H1 (cell line): ENCODE data around the gene MGRN1. TPM values are rescaled to one million over a fixed set of nuclear protein-coding genes. Genes with fewer than 3 reads are reported as not detected.

Experiments
- GTF2F1 ChIP-seq: IDR thresholded peaks from 2 replicates; pipeline ENCODE4 v1.6.1; 2012; ENCODE audit warnings: low read depth, low read length, improper control_type of control experiment, borderline replicate concordance
- SIX5 ChIP-seq: IDR thresholded peaks from 2 replicates; pipeline ENCODE4 v1.6.1; 2011; ENCODE audit warnings: mild to moderate bottlenecking, low read depth, low read length
- TAF7 ChIP-seq: optimal IDR thresholded peaks from 2 replicates; pipeline ENCODE3; 2011; ENCODE audit warnings: low read depth, mild to moderate bottlenecking, inconsistent platforms, low read length, moderate library complexity, borderline replicate concordance
- ZNF274 ChIP-seq: IDR thresholded peaks from 2 replicates; pipeline ENCODE4 v1.7.0; 2012; ENCODE audit warnings: low read length, borderline replicate concordance; ENCODE audit errors: extremely low read depth
- polyA plus RNA-seq, 7 experiments: library from polyadenylated mRNA; depleted of rRNA in 3 of 7; stranded (reverse) in 5 of 7; unstranded in 2 of 7; fragments of >200 nt in 5 of 7; fragments of 200-250 nt in 2 of 7; gene quantifications; 1 replicate in 5 of 7; 2 replicates in 1 of 7; 4 replicates in 1 of 7; pipeline versions ENCODE4 v1.2.1 to v1.2.3, GENCODE V29; 2011 to 2013; ENCODE audit warnings: missing spikeins in 2 of 7, mixed read lengths in 2 of 7
- total RNA-seq: library from RNA; stranded (reverse); fragmentation: NEBNext Ultra II Directional; extraction: Animal tissue kit (Norgen Biotek cat#: 25700); gene quantifications from 2 replicates; pipeline ENCODE4 v1.2.1, GENCODE V29; 2021
- TF ChIP-seq, protein P1 (sequence below): fragments of 300-600 bp; sonication (generic); IDR thresholded peaks from 2 replicates; pipeline ENCODE4 v1.7.1; 2012; ENCODE audit warnings: low read length, moderate library complexity, mild to moderate bottlenecking, inconsistent platforms; ENCODE audit not compliant: insufficient replicate concordance
- TF ChIP-seq, protein P2 (sequence below): IDR thresholded peaks from 2 replicates; pipeline ENCODE4 v1.6.1; 2011; ENCODE audit warnings: low read length, improper control_type of control experiment

Gene MGRN1
- total and polyA plus RNA-seq, 2 of the 8 experiments (the other 6 are each of a cell fraction or from before 2014, with no cell fraction given): 15.0 to 82.3 TPM

- TF ChIP-seq, protein P1, sequence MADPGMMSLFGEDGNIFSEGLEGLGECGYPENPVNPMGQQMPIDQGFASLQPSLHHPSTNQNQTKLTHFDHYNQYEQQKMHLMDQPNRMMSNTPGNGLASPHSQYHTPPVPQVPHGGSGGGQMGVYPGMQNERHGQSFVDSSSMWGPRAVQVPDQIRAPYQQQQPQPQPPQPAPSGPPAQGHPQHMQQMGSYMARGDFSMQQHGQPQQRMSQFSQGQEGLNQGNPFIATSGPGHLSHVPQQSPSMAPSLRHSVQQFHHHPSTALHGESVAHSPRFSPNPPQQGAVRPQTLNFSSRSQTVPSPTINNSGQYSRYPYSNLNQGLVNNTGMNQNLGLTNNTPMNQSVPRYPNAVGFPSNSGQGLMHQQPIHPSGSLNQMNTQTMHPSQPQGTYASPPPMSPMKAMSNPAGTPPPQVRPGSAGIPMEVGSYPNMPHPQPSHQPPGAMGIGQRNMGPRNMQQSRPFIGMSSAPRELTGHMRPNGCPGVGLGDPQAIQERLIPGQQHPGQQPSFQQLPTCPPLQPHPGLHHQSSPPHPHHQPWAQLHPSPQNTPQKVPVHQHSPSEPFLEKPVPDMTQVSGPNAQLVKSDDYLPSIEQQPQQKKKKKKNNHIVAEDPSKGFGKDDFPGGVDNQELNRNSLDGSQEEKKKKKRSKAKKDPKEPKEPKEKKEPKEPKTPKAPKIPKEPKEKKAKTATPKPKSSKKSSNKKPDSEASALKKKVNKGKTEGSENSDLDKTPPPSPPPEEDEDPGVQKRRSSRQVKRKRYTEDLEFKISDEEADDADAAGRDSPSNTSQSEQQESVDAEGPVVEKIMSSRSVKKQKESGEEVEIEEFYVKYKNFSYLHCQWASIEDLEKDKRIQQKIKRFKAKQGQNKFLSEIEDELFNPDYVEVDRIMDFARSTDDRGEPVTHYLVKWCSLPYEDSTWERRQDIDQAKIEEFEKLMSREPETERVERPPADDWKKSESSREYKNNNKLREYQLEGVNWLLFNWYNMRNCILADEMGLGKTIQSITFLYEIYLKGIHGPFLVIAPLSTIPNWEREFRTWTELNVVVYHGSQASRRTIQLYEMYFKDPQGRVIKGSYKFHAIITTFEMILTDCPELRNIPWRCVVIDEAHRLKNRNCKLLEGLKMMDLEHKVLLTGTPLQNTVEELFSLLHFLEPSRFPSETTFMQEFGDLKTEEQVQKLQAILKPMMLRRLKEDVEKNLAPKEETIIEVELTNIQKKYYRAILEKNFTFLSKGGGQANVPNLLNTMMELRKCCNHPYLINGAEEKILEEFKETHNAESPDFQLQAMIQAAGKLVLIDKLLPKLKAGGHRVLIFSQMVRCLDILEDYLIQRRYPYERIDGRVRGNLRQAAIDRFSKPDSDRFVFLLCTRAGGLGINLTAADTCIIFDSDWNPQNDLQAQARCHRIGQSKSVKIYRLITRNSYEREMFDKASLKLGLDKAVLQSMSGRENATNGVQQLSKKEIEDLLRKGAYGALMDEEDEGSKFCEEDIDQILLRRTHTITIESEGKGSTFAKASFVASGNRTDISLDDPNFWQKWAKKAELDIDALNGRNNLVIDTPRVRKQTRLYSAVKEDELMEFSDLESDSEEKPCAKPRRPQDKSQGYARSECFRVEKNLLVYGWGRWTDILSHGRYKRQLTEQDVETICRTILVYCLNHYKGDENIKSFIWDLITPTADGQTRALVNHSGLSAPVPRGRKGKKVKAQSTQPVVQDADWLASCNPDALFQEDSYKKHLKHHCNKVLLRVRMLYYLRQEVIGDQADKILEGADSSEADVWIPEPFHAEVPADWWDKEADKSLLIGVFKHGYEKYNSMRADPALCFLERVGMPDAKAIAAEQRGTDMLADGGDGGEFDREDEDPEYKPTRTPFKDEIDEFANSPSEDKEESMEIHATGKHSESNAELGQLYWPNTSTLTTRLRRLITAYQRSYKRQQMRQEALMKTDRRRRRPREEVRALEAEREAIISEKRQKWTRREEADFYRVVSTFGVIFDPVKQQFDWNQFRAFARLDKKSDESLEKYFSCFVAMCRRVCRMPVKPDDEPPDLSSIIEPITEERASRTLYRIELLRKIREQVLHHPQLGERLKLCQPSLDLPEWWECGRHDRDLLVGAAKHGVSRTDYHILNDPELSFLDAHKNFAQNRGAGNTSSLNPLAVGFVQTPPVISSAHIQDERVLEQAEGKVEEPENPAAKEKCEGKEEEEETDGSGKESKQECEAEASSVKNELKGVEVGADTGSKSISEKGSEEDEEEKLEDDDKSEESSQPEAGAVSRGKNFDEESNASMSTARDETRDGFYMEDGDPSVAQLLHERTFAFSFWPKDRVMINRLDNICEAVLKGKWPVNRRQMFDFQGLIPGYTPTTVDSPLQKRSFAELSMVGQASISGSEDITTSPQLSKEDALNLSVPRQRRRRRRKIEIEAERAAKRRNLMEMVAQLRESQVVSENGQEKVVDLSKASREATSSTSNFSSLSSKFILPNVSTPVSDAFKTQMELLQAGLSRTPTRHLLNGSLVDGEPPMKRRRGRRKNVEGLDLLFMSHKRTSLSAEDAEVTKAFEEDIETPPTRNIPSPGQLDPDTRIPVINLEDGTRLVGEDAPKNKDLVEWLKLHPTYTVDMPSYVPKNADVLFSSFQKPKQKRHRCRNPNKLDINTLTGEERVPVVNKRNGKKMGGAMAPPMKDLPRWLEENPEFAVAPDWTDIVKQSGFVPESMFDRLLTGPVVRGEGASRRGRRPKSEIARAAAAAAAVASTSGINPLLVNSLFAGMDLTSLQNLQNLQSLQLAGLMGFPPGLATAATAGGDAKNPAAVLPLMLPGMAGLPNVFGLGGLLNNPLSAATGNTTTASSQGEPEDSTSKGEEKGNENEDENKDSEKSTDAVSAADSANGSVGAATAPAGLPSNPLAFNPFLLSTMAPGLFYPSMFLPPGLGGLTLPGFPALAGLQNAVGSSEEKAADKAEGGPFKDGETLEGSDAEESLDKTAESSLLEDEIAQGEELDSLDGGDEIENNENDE: no peak
- TF ChIP-seq ZNF274 (no peak), GTF2F1 (no peak), SIX5 (no peak), TAF7 (peak; percentile 15)
- TF ChIP-seq, protein P2, sequence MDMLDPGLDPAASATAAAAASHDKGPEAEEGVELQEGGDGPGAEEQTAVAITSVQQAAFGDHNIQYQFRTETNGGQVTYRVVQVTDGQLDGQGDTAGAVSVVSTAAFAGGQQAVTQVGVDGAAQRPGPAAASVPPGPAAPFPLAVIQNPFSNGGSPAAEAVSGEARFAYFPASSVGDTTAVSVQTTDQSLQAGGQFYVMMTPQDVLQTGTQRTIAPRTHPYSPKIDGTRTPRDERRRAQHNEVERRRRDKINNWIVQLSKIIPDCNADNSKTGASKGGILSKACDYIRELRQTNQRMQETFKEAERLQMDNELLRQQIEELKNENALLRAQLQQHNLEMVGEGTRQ: no peak
These were observed 12.1 kb upstream of the MGRN1 start (continued) for GRCh38 chr16:4612474-4612931.
